GM18498 (cell line): ENCODE measurements around the gene KCNK13.

ENCODE experiments used
- ATAC-seq: cut with Tn5 transposase; IDR thresholded peaks from one replicate; pipeline ENCODE4 v1.9.1; 2021; ENCODE audit warnings: mild to moderate bottlenecking, moderate library complexity; ENCODE audit not compliant: unreplicated experiment

Gene KCNK13

GRCh38 chr14:90126260-90126659 lies 64.5 kb downstream of the KCNK13 start:
- no peak for ATAC-seq

GRCh38 chr14:90132821-90133570 lies 71.2 kb downstream of the KCNK13 start:
- ATAC-seq, result no peak

GRCh38 chr14:90136904-90137303 lies 75.1 kb downstream of the KCNK13 start:
- no peak for ATAC-seq

GRCh38 chr14:90137807-90138206 lies 76.0 kb downstream of the KCNK13 start:
- ATAC-seq, result no peak

GRCh38 chr14:90139199-90139598 lies 77.4 kb downstream of the KCNK13 start:
- ATAC-seq, result no peak

GRCh38 chr14:90140298-90140955 lies 78.6 kb downstream of the KCNK13 start:
- ATAC-seq, result no peak

GRCh38 chr14:90140956-90141316 lies 79.1 kb downstream of the KCNK13 start:
- no peak for ATAC-seq

GRCh38 chr14:90153429-90153828 lies 91.6 kb downstream of the KCNK13 start:
- no peak for ATAC-seq

GRCh38 chr14:90154110-90154509 lies 92.3 kb downstream of the KCNK13 start:
- no peak for ATAC-seq

- no peak for ATAC-seq
Measured at GRCh38 chr14:90159146-90159545, 97.4 kb downstream of the KCNK13 start.

- ATAC-seq, result no peak
Measured at GRCh38 chr14:90159688-90160087, 97.9 kb downstream of the KCNK13 start.

- no peak for ATAC-seq
Measured at GRCh38 chr14:90161129-90161528, 99.3 kb downstream of the KCNK13 start.

GRCh38 chr14:90168425-90169105 lies 106.8 kb downstream of the KCNK13 start:
- ATAC-seq, result no peak

- no peak for ATAC-seq
Measured at GRCh38 chr14:90175631-90176030, 113.8 kb downstream of the KCNK13 start.

- no peak for ATAC-seq
Measured at GRCh38 chr14:90177539-90178189, 115.9 kb downstream of the KCNK13 start.

- ATAC-seq, result no peak
Measured at GRCh38 chr14:90179357-90179756, 117.6 kb downstream of the KCNK13 start.

GRCh38 chr14:90179809-90180779 lies 118.3 kb downstream of the KCNK13 start:
- ATAC-seq, result no peak

GRCh38 chr14:90184094-90184493 lies 122.3 kb downstream of the KCNK13 start:
- no peak for ATAC-seq

- ATAC-seq, result no peak
Measured at GRCh38 chr14:90184571-90185266, 122.9 kb downstream of the KCNK13 start.

- no peak for ATAC-seq
Measured at GRCh38 chr14:90188588-90188987, 126.8 kb downstream of the KCNK13 start.
